ENCODE data around the gene SST.

SST gene

DNA sequence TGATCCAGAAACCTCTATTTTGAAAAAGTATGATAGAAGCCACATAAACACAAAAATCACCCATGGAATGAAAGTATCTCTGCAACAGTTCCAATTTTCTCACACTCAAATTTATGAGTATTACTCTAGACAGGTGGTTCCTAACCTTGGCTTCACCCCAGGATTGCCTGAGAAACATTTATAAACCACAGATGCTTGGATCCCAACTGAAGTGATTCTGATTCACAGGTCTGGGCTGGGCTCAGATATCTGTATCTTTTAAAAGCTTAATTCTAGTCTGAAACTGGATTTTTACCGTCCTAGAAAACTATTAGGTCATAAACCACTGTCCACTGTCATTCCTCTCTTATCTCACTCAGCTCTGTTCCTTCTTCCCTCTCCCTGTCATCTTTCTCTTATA, 7.4 kb upstream of the SST start:
- DNase-seq (ENCODE audit: low spot score): no peak
- TF ChIP-seq, protein P1, sequence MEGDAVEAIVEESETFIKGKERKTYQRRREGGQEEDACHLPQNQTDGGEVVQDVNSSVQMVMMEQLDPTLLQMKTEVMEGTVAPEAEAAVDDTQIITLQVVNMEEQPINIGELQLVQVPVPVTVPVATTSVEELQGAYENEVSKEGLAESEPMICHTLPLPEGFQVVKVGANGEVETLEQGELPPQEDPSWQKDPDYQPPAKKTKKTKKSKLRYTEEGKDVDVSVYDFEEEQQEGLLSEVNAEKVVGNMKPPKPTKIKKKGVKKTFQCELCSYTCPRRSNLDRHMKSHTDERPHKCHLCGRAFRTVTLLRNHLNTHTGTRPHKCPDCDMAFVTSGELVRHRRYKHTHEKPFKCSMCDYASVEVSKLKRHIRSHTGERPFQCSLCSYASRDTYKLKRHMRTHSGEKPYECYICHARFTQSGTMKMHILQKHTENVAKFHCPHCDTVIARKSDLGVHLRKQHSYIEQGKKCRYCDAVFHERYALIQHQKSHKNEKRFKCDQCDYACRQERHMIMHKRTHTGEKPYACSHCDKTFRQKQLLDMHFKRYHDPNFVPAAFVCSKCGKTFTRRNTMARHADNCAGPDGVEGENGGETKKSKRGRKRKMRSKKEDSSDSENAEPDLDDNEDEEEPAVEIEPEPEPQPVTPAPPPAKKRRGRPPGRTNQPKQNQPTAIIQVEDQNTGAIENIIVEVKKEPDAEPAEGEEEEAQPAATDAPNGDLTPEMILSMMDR (IDR thresholded peaks at IDR 0.05): no peak
- Histone ChIP-seq H3K27ac (no peak overlapping the region), H3K4me3 (no peak overlapping the region)

DNA sequence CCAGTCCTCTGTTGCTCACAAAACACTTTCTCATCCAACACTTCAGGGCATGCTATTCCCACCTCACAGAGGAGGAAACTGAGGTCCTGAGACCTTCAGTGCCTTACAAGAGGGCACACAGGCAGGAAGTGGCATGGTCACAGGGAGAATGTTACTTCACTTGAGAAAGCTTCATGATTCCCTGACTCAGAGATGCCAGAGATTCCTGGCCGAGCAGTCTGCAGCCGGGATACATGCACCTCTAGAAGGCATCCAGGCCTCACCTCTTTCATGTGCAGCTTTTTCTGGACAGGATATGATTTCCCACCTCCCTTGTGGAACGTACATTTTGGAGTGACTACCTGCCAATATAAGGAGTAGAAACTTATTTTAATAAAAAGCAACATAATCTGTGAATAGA, 2.8 kb upstream of the SST start:
- TF ChIP-seq, protein P1 (IDR thresholded peaks at IDR 0.05): no peak
- H3K4me3 ChIP-seq: no peak overlapping the region
- no peak for DNase-seq (ENCODE audit: low spot score)
- no peak overlapping the region for H3K27ac ChIP-seq

DNA sequence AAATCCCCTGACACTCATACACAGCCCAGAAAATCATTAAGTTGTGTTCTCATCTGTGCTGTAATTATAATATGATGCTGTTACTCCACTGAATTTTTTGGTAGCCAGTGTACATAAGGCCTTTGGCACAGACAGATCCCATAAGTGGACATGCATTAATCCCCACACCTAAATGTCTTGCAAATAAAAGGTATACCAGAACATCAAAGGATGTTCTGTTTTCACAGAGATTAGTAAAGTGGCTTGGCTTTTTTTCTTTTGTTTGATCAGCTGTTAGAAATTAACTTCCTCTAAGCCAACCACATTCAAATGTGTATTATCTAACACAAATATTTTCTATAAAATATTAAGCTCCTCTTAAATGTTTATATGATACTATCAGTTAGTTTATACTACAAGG, 2.7 kb downstream of the SST start:
- no peak for DNase-seq (ENCODE audit: low spot score)
- TF ChIP-seq, protein P1 (IDR thresholded peaks at IDR 0.05): no peak
- no peak overlapping the region for H3K4me3 ChIP-seq

DNA sequence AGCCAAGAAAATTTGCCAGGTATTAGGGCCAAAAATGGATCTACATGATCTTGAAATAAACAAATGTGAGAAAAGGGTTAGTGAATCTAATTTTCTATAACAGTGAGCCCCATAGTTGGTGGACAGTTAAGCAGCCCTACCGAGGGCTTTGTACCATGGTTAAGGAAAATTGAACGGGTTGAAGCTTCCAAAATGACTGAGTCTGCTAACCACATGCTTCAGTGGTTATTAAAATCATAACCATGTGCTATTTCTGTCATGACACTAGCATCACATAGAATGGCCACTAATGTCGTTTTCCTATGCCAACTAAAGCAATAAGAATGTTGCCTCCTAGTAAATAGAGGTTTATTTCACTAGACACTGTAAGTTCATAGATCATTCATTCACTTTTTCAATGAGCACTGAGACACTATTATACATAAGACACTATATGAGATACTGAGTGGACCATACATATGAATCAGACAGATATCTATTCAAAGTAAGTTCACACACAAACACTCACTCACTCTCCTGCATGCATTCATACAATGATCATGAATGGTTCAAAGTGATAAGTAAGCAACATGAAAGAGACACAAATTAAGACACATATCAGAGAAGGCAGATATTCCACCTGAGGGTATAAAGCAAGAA, 4.3 kb downstream of the SST start:
- H3K4me3 ChIP-seq: no peak overlapping the region
- no peak overlapping the region for H3K27ac ChIP-seq
- DNase-seq (ENCODE audit: low spot score): no peak
- TF ChIP-seq, protein P1 (IDR thresholded peaks at IDR 0.05): no peak

More for the DNA sequence above, 2.7 kb downstream of the SST start:
- no peak overlapping the region for H3K27ac ChIP-seq

DNA sequence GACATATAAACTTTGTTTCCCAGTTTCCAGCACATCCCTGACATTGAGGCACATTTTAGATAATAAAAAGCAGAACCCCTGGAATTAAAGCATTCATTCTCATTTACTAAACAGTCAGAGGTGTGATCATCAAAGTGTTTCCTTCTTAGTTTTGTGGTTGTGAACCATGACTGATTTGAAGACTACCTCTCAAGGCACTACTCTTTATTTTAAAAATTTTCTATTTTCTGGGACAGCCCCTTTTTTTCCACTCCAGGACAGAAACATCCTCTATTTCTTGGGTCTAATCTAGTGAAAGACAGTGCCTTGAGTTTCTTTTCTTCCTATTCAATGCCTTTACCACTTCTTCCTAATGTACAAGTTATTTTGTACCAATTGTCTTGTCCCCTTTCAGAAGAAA, 5.2 kb downstream of the SST start:
- no peak for DNase-seq (ENCODE audit: low spot score)
- TF ChIP-seq, protein P1 (IDR thresholded peaks at IDR 0.05): no peak
- H3K27ac ChIP-seq: no peak overlapping the region
- H3K4me3 ChIP-seq: no peak overlapping the region

DNA sequence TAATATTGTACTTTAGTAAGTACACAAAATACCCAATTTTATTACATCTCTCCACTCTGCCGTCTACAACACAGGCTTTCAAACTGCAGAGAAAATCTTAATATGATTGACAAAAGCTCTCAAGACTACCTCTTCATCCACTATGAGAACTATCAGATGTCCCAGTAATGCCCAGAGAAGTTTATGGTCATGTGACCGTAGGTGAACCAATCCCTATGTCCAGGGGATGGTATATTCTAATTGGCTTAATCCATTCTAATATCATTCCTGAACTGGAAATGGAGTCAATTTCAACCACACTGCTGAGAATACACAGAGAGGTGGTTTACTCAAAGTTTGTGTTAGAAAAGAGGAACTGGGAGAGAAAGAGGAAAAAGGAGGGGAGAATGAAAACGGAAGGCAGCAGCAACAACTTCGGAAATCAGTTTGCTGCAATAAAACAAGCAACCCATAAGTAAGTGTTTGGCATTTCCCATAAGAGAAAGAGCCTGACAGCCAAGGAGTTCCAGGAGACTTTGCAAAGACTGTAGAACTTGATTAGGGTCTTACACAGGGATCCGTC, 7.3 kb downstream of the SST start:
- no peak overlapping the region for H3K27ac ChIP-seq
- no peak overlapping the region for H3K4me3 ChIP-seq
- TF ChIP-seq, protein P1 (IDR thresholded peaks at IDR 0.05): no peak
- no peak for DNase-seq (ENCODE audit: low spot score)

DNA sequence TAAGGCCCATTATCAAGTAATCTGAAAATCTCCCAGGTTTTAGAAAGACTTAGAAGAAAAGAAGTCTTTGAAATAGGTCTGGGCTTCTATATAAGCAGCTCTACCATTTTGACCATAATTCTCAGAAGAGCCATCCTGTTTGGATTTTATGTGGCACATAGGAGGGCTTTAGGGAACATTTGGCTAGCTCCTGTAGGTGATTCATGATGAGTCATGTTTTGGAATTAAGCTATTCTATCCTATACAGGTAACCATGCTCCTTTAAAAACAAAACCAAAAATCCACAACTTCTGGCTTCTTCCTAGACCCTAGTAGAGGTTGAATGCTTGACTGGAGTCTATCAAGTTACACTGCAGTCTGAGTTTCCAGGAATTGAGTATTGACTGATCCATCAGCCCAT, 8.9 kb downstream of the SST start:
- H3K4me3 ChIP-seq: no peak overlapping the region
- DNase-seq (ENCODE audit: low spot score): no peak
- TF ChIP-seq, protein P1 (IDR thresholded peaks at IDR 0.05): no peak
- H3K27ac ChIP-seq: no peak overlapping the region
